Bronchial epithelial cell (primary cell): ENCODE results near the gene SLC22A17. TPM values are rescaled to one million over a fixed set of nuclear protein-coding genes. Genes with fewer than 3 reads are reported as not detected.
A peak's percentile ranks its signal among the peaks of the same experiment; 100 is the strongest.

Experiments used
- DNase-seq: peaks from one replicate; pipeline ENCODE4 v3.0.0-alpha.2; 2010; ENCODE audit warnings: low read depth
- FAIRE-seq: peaks from 2 replicates; lab custom pipeline; 2011; peaks lifted over from hg19 to GRCh38; lab: Jason Lieb, UNC
- H3K27me3 ChIP-seq: 2 replicates; pipeline ENCODE4 v1.5.1; 2011; ENCODE audit warnings: low read length; ENCODE audit not compliant: control insufficient read depth, insufficient read depth
- H3K36me3 ChIP-seq: 2 replicates; pipeline ENCODE4 v1.5.1; 2011; ENCODE audit warnings: low read length; ENCODE audit not compliant: control insufficient read depth, insufficient read depth
- H3K4me3 ChIP-seq: 2 replicates; pipeline ENCODE4 v1.5.1; 2011; ENCODE audit warnings: mild to moderate bottlenecking, low read depth, low read length, control low read depth
- total RNA-seq: library from RNA; depleted of rRNA; stranded (reverse); fragments of >200 nt; gene quantifications from 2 replicates; pipeline ENCODE4 v1.2.1, GENCODE V29; 2014
- TF ChIP-seq, protein P1 (sequence below): IDR thresholded peaks from 2 replicates; pipeline ENCODE4 v1.5.1; 2011; ENCODE audit warnings: mild to moderate bottlenecking, moderate library complexity, low read length, control low read depth, inconsistent platforms; ENCODE audit not compliant: insufficient read depth, severe bottlenecking

The SLC22A17 gene
- total RNA-seq, 1 donor from 2014 or later, result 0.79 TPM

DNA sequence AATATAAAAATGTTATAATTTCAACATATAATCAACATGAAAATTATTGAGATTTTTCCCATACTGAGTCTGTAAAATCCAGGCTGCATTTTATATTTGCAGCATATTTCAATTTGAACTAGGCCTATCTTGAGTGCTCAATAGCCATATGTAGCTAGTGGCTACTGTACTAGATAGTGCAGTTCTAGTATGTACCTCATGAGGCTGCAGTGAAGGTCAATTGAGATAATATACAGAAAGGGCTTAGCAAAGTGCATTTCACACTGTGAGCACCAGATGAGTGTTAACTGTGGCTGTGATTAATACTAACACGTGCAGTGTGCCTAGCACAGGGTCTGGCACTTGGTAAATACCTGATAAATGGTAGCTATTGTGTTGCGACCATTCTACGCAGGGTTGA is 5.4 kb upstream of the SLC22A17 start:
- no peak for DNase-seq
- no peak for FAIRE-seq
- TF ChIP-seq, protein P1, sequence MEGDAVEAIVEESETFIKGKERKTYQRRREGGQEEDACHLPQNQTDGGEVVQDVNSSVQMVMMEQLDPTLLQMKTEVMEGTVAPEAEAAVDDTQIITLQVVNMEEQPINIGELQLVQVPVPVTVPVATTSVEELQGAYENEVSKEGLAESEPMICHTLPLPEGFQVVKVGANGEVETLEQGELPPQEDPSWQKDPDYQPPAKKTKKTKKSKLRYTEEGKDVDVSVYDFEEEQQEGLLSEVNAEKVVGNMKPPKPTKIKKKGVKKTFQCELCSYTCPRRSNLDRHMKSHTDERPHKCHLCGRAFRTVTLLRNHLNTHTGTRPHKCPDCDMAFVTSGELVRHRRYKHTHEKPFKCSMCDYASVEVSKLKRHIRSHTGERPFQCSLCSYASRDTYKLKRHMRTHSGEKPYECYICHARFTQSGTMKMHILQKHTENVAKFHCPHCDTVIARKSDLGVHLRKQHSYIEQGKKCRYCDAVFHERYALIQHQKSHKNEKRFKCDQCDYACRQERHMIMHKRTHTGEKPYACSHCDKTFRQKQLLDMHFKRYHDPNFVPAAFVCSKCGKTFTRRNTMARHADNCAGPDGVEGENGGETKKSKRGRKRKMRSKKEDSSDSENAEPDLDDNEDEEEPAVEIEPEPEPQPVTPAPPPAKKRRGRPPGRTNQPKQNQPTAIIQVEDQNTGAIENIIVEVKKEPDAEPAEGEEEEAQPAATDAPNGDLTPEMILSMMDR, result no peak
- Histone ChIP-seq H3K4me3 (no peak overlapping the region), H3K27me3 (peaks cover 4% of the 10 kb centered on the region), H3K36me3 (peaks cover 8% of the 10 kb centered on the region)

DNA sequence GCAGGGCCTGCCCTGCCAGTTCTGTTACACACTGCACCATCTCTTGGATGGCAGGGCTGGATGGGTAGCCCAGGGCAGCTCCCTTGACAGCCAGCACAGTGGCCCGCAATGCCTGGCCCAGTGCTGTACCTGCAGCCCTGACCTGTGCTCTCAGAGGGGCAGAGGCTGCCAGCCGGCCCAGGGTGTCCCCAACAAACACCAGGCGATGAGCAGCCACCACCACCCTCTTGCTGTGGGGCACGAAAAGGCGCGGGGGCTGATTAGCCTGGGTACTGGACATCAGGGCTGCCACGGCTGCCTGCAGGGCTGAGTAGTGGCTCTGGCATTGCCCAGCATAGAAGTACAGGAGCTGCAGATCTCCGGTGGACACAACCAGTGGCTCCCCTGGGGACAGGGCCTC is 4.6 kb upstream of the SLC22A17 start:
- TF ChIP-seq, protein P1, result no peak
- no peak for FAIRE-seq
- no peak for DNase-seq
- H3K4me3 ChIP-seq, result no peak overlapping the region
- peaks cover 8% of the 10 kb centered on the region for H3K36me3 ChIP-seq
- peaks cover 4% of the 10 kb centered on the region for H3K27me3 ChIP-seq

DNA sequence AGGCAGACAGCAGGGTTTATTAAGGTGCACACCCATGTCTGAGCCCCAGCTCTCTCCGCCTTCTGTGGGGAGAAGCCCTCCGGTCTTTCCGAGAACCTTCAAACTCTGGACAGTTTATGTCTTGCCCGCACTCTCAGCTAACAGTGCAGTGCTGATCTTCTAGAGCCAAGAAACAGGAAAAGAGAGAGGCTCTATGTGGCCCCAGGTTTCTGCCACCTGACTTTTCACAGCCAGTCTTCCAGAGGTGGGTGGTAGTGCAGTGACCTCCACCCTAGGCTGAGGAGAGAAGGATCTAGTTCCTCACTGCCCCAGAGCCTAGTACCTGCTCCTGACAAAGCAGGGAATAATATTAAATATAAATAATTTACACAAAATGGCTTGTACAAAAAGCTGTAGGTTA is 4.0 kb upstream of the SLC22A17 start:
- no peak for FAIRE-seq
- Histone ChIP-seq H3K27me3 (peaks cover 4% of the 10 kb centered on the region), H3K36me3 (peaks cover 8% of the 10 kb centered on the region), H3K4me3 (no peak overlapping the region)
- TF ChIP-seq, protein P1, result no peak
- DNase-seq, result no peak

DNA sequence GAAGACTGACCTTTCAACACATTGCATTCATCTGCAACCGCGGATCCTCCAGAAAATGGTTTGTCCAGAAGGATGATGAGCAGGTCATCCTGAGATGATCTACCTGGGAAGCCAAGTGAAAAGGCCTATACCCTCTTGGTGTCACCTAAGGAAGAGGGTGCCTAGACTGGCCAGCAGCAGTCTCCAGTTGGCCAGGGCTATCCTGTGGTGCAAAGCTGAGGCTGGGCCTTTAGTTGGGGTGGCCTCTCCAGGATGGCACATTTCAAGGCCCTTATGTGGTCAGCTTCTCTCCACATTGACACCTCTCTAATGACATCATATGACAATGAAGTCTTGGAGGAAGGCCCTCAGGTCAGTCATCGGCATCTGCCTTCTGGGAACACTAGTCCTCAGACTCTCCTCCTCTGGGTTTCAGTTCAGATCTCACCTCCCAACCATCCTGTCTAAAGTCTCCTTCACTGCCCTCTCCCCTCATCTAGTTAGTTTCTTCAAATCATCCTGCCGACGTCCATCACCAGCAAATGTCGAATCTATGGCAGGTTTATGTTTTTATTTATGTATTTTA is 3.3 kb upstream of the SLC22A17 start:
- DNase-seq (no peak), FAIRE-seq (no peak)
- Histone ChIP-seq H3K27me3 (peaks cover 4% of the 10 kb centered on the region), H3K36me3 (peaks cover 8% of the 10 kb centered on the region), H3K4me3 (no peak overlapping the region)
- TF ChIP-seq, protein P1, result no peak

DNA sequence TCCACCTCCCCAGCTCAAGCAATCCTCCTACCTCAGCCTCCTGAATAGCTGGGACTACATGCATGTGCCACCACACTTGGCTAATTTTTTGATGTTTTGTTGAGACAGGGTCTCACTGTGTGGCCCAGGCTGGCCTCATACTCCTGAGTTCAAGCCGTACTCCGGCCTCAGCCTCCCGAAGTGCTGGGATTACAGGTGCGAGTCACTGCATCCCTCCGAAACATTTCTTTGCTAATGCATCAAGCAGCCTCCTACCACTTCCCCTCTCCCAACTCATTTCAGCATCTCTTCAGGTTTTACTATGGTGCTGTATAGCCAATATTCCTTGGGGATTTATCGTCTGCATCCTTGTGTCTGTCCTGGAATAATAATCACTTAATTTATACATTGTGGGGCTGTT is 2.3 kb upstream of the SLC22A17 start:
- peaks cover 4% of the 10 kb centered on the region for H3K27me3 ChIP-seq
- TF ChIP-seq, protein P1, result no peak
- H3K4me3 ChIP-seq, result no peak overlapping the region
- DNase-seq (no peak), FAIRE-seq (no peak)
- H3K36me3 ChIP-seq, result peaks cover 3% of the 10 kb centered on the region

DNA sequence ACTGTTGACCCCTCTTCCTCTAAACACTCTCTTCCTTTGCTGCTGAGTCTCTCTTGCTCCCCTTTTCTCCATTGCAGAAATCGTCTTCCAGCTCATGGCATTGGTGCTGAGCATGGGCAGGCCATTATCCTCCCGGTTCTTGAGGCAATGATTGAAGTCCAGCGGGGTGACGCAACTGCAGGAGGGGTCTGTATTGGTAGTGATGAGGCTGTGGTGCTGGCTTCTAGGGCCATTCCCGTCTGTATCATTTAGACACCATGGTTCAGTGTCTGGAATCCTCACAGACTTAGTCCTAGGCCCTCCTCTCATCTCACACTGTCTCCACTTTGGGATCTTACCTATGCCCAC is 720 bp upstream of the SLC22A17 start:
- peak; percentile 58 for FAIRE-seq
- Histone ChIP-seq H3K4me3 (no peak overlapping the region), H3K27me3 (peaks cover 4% of the 10 kb centered on the region), H3K36me3 (no peaks in the 10 kb centered on the region)
- DNase-seq, result no peak
- TF ChIP-seq, protein P1, result no peak
